Panc1 (cell line): ENCODE measurements around the gene PCDHA11. TPM values are rescaled to one million over a fixed set of nuclear protein-coding genes. Genes with fewer than 3 reads are reported as not detected.
A peak's percentile ranks its signal among the peaks of the same experiment; 100 is the strongest.

ENCODE experiments used
- ATAC-seq: fragments of 200-7000 bp; cut with Tn5 transposase; 2 replicates; pipeline ENCODE4 v1.9.1; 2020; ENCODE audit warnings: mild to moderate bottlenecking, moderate library complexity
- BruUV-seq: library from RNA; stranded (reverse); fragments of 400-500 nt; replicated peaks from 2 replicates; lab custom pipeline; 2021; lab: Mats Ljungman, UMichigan
- CTCF ChIA-PET: fragments of 300-600 bp; sonication (Branson Sonifier 250); formaldehyde crosslinking; loops from one replicate; lab custom pipeline; 2022; ENCODE audit warnings: antibody characterized with exemption; lab: Charles Lee
- POLR2A ChIA-PET: fragments of 300-600 bp; sonication (Branson Sonifier 250); formaldehyde crosslinking; loops from one replicate; lab custom pipeline; 2022; ENCODE audit warnings: antibody characterized with exemption; lab: Charles Lee
- DNase-seq: peaks from one replicate; pipeline ENCODE4 v3.0.0-alpha.2; 2010; ENCODE audit warnings: low read depth, low spot score
- H3K27ac ChIP-seq: 2 replicates; pipeline ENCODE4 v1.5.1; 2011; ENCODE audit warnings: mild to moderate bottlenecking, low read length, inconsistent platforms
- H3K27me3 ChIP-seq: fragments of 200-500 bp; sonication (Bioruptor generic); 2 replicates; pipeline ENCODE4 v1.6.0; 2014; ENCODE audit warnings: low read length, inconsistent platforms; ENCODE audit not compliant: control insufficient read depth, insufficient read depth
- H3K36me3 ChIP-seq: fragments of 200-500 bp; sonication (Bioruptor generic); 2 replicates; pipeline ENCODE4 v1.5.1; 2014; ENCODE audit warnings: inconsistent platforms, mild to moderate bottlenecking, low read length, moderate library complexity; ENCODE audit not compliant: control insufficient read depth, insufficient read depth
- H3K4me1 ChIP-seq: 2 replicates; pipeline ENCODE4 v1.5.1; 2011; ENCODE audit warnings: inconsistent platforms, mild to moderate bottlenecking, low read length, moderate library complexity; ENCODE audit not compliant: control insufficient read depth, insufficient read depth
- H3K4me3 ChIP-seq, 2 experiments: 2 replicates each; pipeline ENCODE4 v1.5.1; 2011 to 2012; ENCODE audit warnings: low read depth in 2 of 2, low read length in 2 of 2, mild to moderate bottlenecking in 2 of 2, inconsistent platforms in 1 of 2, moderate library complexity in 1 of 2
- H3K9me3 ChIP-seq: fragments of 200-500 bp; sonication (Bioruptor generic); 2 replicates; pipeline ENCODE4 v1.5.1; 2014; ENCODE audit warnings: low read depth, mild to moderate bottlenecking, inconsistent platforms, low read length, moderate library complexity; ENCODE audit not compliant: control insufficient read depth, insufficient read depth
- POLR2AphosphoS5 ChIP-seq: IDR thresholded peaks from 2 replicates; pipeline ENCODE4 v1.6.1; 2012; ENCODE audit warnings: mild to moderate bottlenecking, low read depth, low read length, moderate library complexity
- SIN3A ChIP-seq: IDR thresholded peaks from 2 replicates; pipeline ENCODE4 v1.6.1; 2012; ENCODE audit warnings: low read depth, mild to moderate bottlenecking, low read length, moderate library complexity, borderline replicate concordance; ENCODE audit not compliant: insufficient read depth
- TCF7L2 ChIP-seq: IDR thresholded peaks from 2 replicates; pipeline ENCODE4 v1.6.1; 2011; ENCODE audit warnings: mild to moderate bottlenecking, low read depth, low read length, inconsistent platforms
- in situ Hi-C: cut with HindIII; loops from 2 replicates; pipeline ENCODE4 v1.10.0; 2016; ENCODE audit warnings: low sequenced_read_pairs, low pct_unique_long_range_greater_than_20kb
- intact Hi-C: fragments of 100-400 bp; cut with micrococcal nuclease; formaldehyde crosslinking; loops from one replicate; pipeline ENCODE4 v1.10.0; 2022; ENCODE audit not compliant: unreplicated experiment
- total RNA-seq: library from RNA; stranded (reverse); gene quantifications from one replicate; pipeline ENCODE4 v1.2.1, GENCODE V29; 2021; ENCODE audit not compliant: unreplicated experiment
- TF ChIP-seq, protein P1 (sequence below): fragments of 450-650 bp; IDR thresholded peaks from 2 replicates; pipeline ENCODE4 v1.5.1; 2017; ENCODE audit warnings: mild to moderate bottlenecking
- TF ChIP-seq, protein P2 (sequence below), 2 experiments: IDR thresholded peaks; 2 replicates each; pipeline ENCODE4 v1.6.1; 2011 to 2012; ENCODE audit warnings: low read depth in 2 of 2, control low read depth in 1 of 2, low read length in 1 of 2, mild to moderate bottlenecking in 1 of 2, moderate library complexity in 1 of 2; ENCODE audit not compliant: insufficient read depth in 1 of 2

The PCDHA11 gene
- total RNA-seq, 1 experiment from 2014 or later, result 0.08 TPM

DNA sequence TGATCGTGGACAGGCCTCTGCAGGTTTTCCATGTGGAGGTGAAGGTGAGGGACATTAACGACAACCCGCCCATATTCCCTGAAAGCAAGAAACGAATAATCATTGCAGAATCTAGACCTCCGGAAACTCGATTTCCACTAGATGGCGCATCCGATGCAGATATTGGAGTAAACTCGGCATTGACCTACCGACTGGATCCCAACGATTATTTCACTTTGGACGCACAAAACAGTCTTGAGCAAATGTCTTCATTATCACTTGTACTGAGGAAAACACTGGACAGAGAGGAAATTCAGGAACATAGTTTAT, 13.8 kb downstream of the PCDHA11 start:
- Histone ChIP-seq H3K36me3 (no peaks in the 10 kb centered on the region; the same call in 1 of the 2 replicates), H3K27ac (no peak overlapping the region), H3K9me3 (no peaks in the 10 kb centered on the region; the same call in 1 of the 2 replicates), H3K4me1 (no peaks in the 10 kb centered on the region), H3K27me3 (no peaks in the 10 kb centered on the region), H3K4me3 (peak overlapping the region; percentile 24 to 54)
- TF ChIP-seq, protein P1, sequence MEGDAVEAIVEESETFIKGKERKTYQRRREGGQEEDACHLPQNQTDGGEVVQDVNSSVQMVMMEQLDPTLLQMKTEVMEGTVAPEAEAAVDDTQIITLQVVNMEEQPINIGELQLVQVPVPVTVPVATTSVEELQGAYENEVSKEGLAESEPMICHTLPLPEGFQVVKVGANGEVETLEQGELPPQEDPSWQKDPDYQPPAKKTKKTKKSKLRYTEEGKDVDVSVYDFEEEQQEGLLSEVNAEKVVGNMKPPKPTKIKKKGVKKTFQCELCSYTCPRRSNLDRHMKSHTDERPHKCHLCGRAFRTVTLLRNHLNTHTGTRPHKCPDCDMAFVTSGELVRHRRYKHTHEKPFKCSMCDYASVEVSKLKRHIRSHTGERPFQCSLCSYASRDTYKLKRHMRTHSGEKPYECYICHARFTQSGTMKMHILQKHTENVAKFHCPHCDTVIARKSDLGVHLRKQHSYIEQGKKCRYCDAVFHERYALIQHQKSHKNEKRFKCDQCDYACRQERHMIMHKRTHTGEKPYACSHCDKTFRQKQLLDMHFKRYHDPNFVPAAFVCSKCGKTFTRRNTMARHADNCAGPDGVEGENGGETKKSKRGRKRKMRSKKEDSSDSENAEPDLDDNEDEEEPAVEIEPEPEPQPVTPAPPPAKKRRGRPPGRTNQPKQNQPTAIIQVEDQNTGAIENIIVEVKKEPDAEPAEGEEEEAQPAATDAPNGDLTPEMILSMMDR, result peak; percentile 70
- TF ChIP-seq, protein P2, sequence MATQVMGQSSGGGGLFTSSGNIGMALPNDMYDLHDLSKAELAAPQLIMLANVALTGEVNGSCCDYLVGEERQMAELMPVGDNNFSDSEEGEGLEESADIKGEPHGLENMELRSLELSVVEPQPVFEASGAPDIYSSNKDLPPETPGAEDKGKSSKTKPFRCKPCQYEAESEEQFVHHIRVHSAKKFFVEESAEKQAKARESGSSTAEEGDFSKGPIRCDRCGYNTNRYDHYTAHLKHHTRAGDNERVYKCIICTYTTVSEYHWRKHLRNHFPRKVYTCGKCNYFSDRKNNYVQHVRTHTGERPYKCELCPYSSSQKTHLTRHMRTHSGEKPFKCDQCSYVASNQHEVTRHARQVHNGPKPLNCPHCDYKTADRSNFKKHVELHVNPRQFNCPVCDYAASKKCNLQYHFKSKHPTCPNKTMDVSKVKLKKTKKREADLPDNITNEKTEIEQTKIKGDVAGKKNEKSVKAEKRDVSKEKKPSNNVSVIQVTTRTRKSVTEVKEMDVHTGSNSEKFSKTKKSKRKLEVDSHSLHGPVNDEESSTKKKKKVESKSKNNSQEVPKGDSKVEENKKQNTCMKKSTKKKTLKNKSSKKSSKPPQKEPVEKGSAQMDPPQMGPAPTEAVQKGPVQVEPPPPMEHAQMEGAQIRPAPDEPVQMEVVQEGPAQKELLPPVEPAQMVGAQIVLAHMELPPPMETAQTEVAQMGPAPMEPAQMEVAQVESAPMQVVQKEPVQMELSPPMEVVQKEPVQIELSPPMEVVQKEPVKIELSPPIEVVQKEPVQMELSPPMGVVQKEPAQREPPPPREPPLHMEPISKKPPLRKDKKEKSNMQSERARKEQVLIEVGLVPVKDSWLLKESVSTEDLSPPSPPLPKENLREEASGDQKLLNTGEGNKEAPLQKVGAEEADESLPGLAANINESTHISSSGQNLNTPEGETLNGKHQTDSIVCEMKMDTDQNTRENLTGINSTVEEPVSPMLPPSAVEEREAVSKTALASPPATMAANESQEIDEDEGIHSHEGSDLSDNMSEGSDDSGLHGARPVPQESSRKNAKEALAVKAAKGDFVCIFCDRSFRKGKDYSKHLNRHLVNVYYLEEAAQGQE (IDR thresholded peaks at IDR 0.05; ENCODE audit: insufficient read depth in 1 of 2, low read depth in 2 of 2, low read length in 1 of 2), result no peak
- TF ChIP-seq TCF7L2 (no peak), SIN3A (no peak), POLR2AphosphoS5 (no peak)
- in situ Hi-C loops, result no loop called here
- DNase-seq (no peak), ATAC-seq (peak; percentile 82)
- intact Hi-C loops, result loop anchor here (1.0 kb wide), 1 partner anchor 158 kb away; no protein-coding TSS in a partner anchor
- no TSS peak for BruUV-seq
- POLR2A ChIA-PET, result no interaction called here
- CTCF ChIA-PET, result interaction anchor here (0.7 kb wide), 2 partner anchors 136 to 153 kb away, joined by 7 to 9 read pairs; no protein-coding TSS in a partner anchor

- POLR2A ChIA-PET, result no interaction called here
These were observed 14.6 kb downstream of the PCDHA11 start for GRCh38 chr5:140883373-140883772.

More at GRCh38 chr5:140883373-140883772, 14.6 kb downstream of the PCDHA11 start:
- CTCF ChIA-PET, result no interaction called here
- H3K36me3 ChIP-seq, result no peaks in the 10 kb centered on the region; the same call in 1 of the 2 replicates
- DNase-seq (no peak), ATAC-seq (no peak)
- no TSS peak for BruUV-seq
- intact Hi-C loops, result no loop called here
- no peak overlapping the region for H3K4me3 ChIP-seq
- in situ Hi-C loops, result no loop called here
- no peaks in the 10 kb centered on the region for H3K4me1 ChIP-seq
- H3K27ac ChIP-seq, result no peak overlapping the region
- no peaks in the 10 kb centered on the region for H3K9me3 ChIP-seq
- H3K27me3 ChIP-seq, result no peaks in the 10 kb centered on the region
- TF ChIP-seq TCF7L2, result no peak
- TF ChIP-seq, protein P2 (IDR thresholded peaks at IDR 0.05; ENCODE audit: insufficient read depth in 1 of 2, low read depth in 2 of 2, low read length in 1 of 2), result peak in 1 of 2 experiments; percentile 66; a peak in 1 of 4 replicates
